Measurements from ENCODE around the gene ZNF512B. TPM values are rescaled to one million over a fixed set of nuclear protein-coding genes. Genes with fewer than 3 reads are reported as not detected.
A peak's percentile ranks its signal among the peaks of the same experiment; 100 is the strongest.

ZNF512B gene
- total RNA-seq, 2 experiments from 2014 or later = 7.2 to 14.3 TPM

- no TSS peak for BruUV-seq (replicated peaks)
- H3K4me2 ChIP-seq (ENCODE audit: low read length) = peak overlapping the region; percentile 48; the same call in 1 of the 2 replicates
- H3K36me3 ChIP-seq (ENCODE audit: insufficient read depth, low read length) = peaks cover 65% of the 10 kb centered on the region
- ChIA-PET POLR2A (no interaction called here), CTCF (ENCODE audit: unreplicated experiment) (interaction anchor here (1.1 kb wide), 1 partner anchor 1094 kb away, joined by 3 read pairs; no protein-coding TSS in a partner anchor)
- intact Hi-C loops (cut with micrococcal nuclease; ENCODE audit: unreplicated experiment) = no loop called here
- H3K4me1 ChIP-seq (ENCODE audit: insufficient read depth, low read length, poor library complexity, severe bottlenecking) = peaks cover 14% of the 10 kb centered on the region
- no peaks in the 10 kb centered on the region for H3K9me2 ChIP-seq (ENCODE audit: insufficient read depth, low read length)
- no peak overlapping the region for H2AFZ ChIP-seq (ENCODE audit: low read length)
- H3K4me3 ChIP-seq (ENCODE audit: low read depth, low read length, poor library complexity, severe bottlenecking) = peak overlapping the region; percentile 32
- no peaks in the 10 kb centered on the region for H3K79me2 ChIP-seq (ENCODE audit: insufficient read depth, low read depth, low read length)
- H3K27ac ChIP-seq (ENCODE audit: low read depth, low read length, poor library complexity, severe bottlenecking) = no peak overlapping the region
- DNase-seq (ENCODE audit: low spot score) = peak; percentile 87
- TF ChIP-seq EZH2phosphoT487 (IDR thresholded peaks at IDR 0.05; ENCODE audit: borderline replicate concordance, low read depth, low read length) = no peak
- TF ChIP-seq, protein P1, sequence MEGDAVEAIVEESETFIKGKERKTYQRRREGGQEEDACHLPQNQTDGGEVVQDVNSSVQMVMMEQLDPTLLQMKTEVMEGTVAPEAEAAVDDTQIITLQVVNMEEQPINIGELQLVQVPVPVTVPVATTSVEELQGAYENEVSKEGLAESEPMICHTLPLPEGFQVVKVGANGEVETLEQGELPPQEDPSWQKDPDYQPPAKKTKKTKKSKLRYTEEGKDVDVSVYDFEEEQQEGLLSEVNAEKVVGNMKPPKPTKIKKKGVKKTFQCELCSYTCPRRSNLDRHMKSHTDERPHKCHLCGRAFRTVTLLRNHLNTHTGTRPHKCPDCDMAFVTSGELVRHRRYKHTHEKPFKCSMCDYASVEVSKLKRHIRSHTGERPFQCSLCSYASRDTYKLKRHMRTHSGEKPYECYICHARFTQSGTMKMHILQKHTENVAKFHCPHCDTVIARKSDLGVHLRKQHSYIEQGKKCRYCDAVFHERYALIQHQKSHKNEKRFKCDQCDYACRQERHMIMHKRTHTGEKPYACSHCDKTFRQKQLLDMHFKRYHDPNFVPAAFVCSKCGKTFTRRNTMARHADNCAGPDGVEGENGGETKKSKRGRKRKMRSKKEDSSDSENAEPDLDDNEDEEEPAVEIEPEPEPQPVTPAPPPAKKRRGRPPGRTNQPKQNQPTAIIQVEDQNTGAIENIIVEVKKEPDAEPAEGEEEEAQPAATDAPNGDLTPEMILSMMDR (conservative IDR thresholded peaks at IDR 0.05; ENCODE audit: low read length) = no peak
- no peaks in the 10 kb centered on the region for H4K20me1 ChIP-seq (ENCODE audit: insufficient read depth, low read length)
- H3K9me3 ChIP-seq (ENCODE audit: low read length) = no peaks in the 10 kb centered on the region
These were observed 28.2 kb downstream of the ZNF512B start for GRCh38 chr20:63941282-63942081.

GRCh38 chr20:63940472-63941266 lies 29.1 kb downstream of the ZNF512B start:
- intact Hi-C loops (cut with micrococcal nuclease; ENCODE audit: unreplicated experiment) = no loop called here
- CTCF ChIA-PET (ENCODE audit: unreplicated experiment) = interaction anchor here (1.1 kb wide), 1 partner anchor 1093 kb away, joined by 3 read pairs; no protein-coding TSS in a partner anchor
- H3K79me2 ChIP-seq (ENCODE audit: insufficient read depth, low read depth, low read length) = no peaks in the 10 kb centered on the region

More at GRCh38 chr20:63940472-63941266, 29.1 kb downstream of the ZNF512B start:
- Histone ChIP-seq H3K4me1 (ENCODE audit: insufficient read depth, low read length, poor library complexity, severe bottlenecking) (peaks cover 14% of the 10 kb centered on the region), H4K20me1 (ENCODE audit: insufficient read depth, low read length) (no peaks in the 10 kb centered on the region), H2AFZ (ENCODE audit: low read length) (no peak overlapping the region), H3K4me3 (ENCODE audit: low read depth, low read length, poor library complexity, severe bottlenecking) (no peak overlapping the region), H3K9me3 (ENCODE audit: low read length) (no peaks in the 10 kb centered on the region), H3K27ac (ENCODE audit: low read depth, low read length, poor library complexity, severe bottlenecking) (no peak overlapping the region), H3K4me2 (ENCODE audit: low read length) (0 out of 2 replicates have a peak overlapping the region, but pooled peaks have one; percentile 48), H3K9me2 (ENCODE audit: insufficient read depth, low read length) (no peaks in the 10 kb centered on the region), H3K36me3 (ENCODE audit: insufficient read depth, low read length) (peaks cover 65% of the 10 kb centered on the region)
- BruUV-seq (replicated peaks) = no TSS peak
- no peak for DNase-seq (ENCODE audit: low spot score)
- TF ChIP-seq, protein P1 (conservative IDR thresholded peaks at IDR 0.05; ENCODE audit: low read length) = no peak
- no peak for TF ChIP-seq EZH2phosphoT487 (IDR thresholded peaks at IDR 0.05; ENCODE audit: borderline replicate concordance, low read depth, low read length)
- POLR2A ChIA-PET = no interaction called here
